ENCODE measurements around the gene BET1L.

BET1L gene

DNA sequence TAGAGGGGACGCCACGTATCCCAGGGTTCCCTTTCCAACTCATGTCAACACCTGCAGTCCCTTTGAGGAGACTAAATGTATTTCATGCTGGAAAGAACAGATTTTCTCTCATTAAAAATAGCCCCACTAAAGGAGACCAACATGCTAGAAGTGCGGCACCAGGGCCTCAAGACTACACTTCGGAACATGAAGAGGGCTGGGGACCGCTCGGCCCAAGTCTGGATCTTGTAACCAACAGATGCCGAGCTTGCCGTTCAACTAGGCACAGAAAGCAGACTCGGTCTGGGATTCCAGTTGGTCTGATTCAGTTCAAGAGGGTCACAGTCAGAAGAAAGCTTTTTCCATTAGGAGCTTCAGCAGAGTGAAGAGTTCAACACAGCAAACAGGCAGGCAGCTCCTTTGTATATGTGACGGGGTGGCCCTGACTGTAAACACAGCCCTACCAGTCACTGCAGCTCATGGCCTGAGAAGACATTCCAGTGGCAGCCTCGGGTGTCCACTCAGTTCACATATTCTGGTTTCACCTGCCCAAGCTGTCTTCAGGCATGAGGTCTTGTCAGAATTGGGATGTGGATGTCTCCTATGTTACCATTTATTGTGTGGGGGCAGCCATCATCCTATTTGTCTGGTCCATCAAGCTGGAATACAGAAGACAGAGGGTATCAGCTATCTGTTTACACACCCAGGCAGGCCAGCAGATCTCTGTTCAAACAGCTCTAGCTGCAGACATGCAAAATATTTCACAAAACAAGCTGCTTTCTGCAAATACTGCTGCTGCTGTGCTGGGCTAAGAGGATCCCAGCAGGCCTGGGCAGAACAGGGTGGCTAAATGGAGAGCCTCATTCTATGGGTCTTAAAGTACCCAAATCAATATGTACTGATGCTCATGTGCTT is 9.1 kb upstream of the BET1L start:
- H3K36me3 ChIP-seq (ENCODE audit: insufficient read depth, low read length), result peaks cover 50% of the 10 kb centered on the region
- H3K4me3 ChIP-seq (ENCODE audit: low read depth in 1 of 2, low read length in 2 of 2), result no peak overlapping the region
- no peak for DNase-seq
- ATAC-seq (ENCODE audit: insufficient read depth, low read depth), result peak; percentile 15; the same call in 1 of the 3 replicates
- peaks cover 7% of the 10 kb centered on the region; the same call in 1 of the 2 replicates for H3K4me1 ChIP-seq (ENCODE audit: insufficient read depth, low read length)
- no peak overlapping the region for H3K4me2 ChIP-seq (ENCODE audit: insufficient read depth, low read length)
- no peaks in the 10 kb centered on the region for H3K9me3 ChIP-seq (ENCODE audit: insufficient read depth, low read length, severe bottlenecking)
- peaks cover under 1% of the 10 kb centered on the region; the same call in 1 of the 2 replicates for H3K79me2 ChIP-seq (ENCODE audit: insufficient read depth, low read length)
- H2AFZ ChIP-seq (ENCODE audit: low read depth, low read length), result no peak overlapping the region
- H3K27ac ChIP-seq (ENCODE audit: low read length), result no peak overlapping the region
- H4K20me1 ChIP-seq (ENCODE audit: insufficient read depth, low read length), result peaks cover 27% of the 10 kb centered on the region
- no peak overlapping the region for H3K9ac ChIP-seq (ENCODE audit: low read depth, low read length)
- TF ChIP-seq EZH2 (IDR thresholded peaks at IDR 0.05; ENCODE audit: borderline replicate concordance, low read depth, low read length, severe bottlenecking), result no peak
- TF ChIP-seq, protein P1, sequence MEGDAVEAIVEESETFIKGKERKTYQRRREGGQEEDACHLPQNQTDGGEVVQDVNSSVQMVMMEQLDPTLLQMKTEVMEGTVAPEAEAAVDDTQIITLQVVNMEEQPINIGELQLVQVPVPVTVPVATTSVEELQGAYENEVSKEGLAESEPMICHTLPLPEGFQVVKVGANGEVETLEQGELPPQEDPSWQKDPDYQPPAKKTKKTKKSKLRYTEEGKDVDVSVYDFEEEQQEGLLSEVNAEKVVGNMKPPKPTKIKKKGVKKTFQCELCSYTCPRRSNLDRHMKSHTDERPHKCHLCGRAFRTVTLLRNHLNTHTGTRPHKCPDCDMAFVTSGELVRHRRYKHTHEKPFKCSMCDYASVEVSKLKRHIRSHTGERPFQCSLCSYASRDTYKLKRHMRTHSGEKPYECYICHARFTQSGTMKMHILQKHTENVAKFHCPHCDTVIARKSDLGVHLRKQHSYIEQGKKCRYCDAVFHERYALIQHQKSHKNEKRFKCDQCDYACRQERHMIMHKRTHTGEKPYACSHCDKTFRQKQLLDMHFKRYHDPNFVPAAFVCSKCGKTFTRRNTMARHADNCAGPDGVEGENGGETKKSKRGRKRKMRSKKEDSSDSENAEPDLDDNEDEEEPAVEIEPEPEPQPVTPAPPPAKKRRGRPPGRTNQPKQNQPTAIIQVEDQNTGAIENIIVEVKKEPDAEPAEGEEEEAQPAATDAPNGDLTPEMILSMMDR (IDR thresholded peaks at IDR 0.05; ENCODE audit: borderline replicate concordance, extremely low read depth, low read length, poor library complexity, severe bottlenecking), result no peak
- H3K27me3 ChIP-seq (ENCODE audit: insufficient read depth, low read length, poor library complexity), result no peaks in the 10 kb centered on the region

DNA sequence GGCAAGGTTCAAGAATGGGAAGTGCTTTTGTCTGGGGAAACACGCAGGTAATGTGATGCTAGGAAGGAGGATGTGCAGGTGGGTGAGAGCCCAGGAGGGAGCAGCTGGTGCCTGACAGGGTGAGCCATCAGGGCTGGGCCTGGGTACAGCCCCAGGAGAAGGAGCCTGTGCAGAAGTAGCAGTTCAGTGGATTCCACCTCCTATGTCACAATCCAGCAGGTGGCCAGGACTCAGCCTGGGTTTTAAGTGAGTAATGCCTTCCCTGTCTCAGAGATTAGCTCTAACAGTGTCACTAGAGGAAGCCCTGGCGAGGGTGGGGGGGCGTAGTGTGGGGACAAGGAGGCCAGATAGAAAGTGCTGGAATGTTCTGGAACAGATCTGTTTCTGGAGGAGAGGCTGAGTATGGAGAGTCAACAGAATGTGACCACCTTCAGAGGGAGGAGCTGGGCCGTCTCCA is 8.4 kb upstream of the BET1L start:
- no peaks in the 10 kb centered on the region for H3K9me3 ChIP-seq (ENCODE audit: insufficient read depth, low read length, severe bottlenecking)
- H3K9ac ChIP-seq (ENCODE audit: low read depth, low read length), result no peak overlapping the region
- H3K27ac ChIP-seq (ENCODE audit: low read length), result no peak overlapping the region
- H3K36me3 ChIP-seq (ENCODE audit: insufficient read depth, low read length), result peaks cover 58% of the 10 kb centered on the region
- H3K27me3 ChIP-seq (ENCODE audit: insufficient read depth, low read length, poor library complexity), result no peaks in the 10 kb centered on the region
- ATAC-seq (ENCODE audit: insufficient read depth, low read depth) (0 out of 3 replicates have a peak, but pooled peaks have one; percentile 8), DNase-seq (no peak)
- no peak overlapping the region for H3K4me2 ChIP-seq (ENCODE audit: insufficient read depth, low read length)
- peaks cover 34% of the 10 kb centered on the region for H4K20me1 ChIP-seq (ENCODE audit: insufficient read depth, low read length)
- TF ChIP-seq, protein P1 (IDR thresholded peaks at IDR 0.05; ENCODE audit: borderline replicate concordance, extremely low read depth, low read length, poor library complexity, severe bottlenecking), result no peak
- no peak for TF ChIP-seq EZH2 (IDR thresholded peaks at IDR 0.05; ENCODE audit: borderline replicate concordance, low read depth, low read length, severe bottlenecking)
- H3K79me2 ChIP-seq (ENCODE audit: insufficient read depth, low read length), result peaks cover 8% of the 10 kb centered on the region; the same call in 1 of the 2 replicates
- H3K4me1 ChIP-seq (ENCODE audit: insufficient read depth, low read length), result peaks cover 14% of the 10 kb centered on the region
- no peak overlapping the region for H2AFZ ChIP-seq (ENCODE audit: low read depth, low read length)
- no peak overlapping the region for H3K4me3 ChIP-seq (ENCODE audit: low read depth in 1 of 2, low read length in 2 of 2)

DNA sequence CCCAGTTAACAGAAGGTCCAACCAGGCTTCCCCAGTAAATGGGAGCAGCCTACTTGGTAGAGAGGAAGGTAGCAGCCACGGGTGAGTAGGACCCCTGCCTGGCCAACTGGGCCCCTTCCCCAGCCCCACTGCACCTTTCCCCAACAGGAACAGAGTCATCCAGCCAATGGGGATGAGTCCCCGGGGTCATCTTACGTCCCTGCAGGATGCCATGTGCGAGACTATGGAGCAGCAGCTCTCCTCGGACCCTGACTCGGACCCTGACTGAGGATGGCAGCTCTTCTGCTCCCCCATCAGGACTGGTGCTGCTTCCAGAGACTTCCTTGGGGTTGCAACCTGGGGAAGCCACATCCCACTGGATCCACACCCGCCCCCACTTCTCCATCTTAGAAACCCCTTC is 6.9 kb upstream of the BET1L start:
- DNase-seq (no peak), ATAC-seq (ENCODE audit: insufficient read depth, low read depth) (no peak)
- Histone ChIP-seq H3K4me1 (ENCODE audit: insufficient read depth, low read length) (peaks cover 29% of the 10 kb centered on the region), H3K36me3 (ENCODE audit: insufficient read depth, low read length) (peaks cover 73% of the 10 kb centered on the region), H3K27ac (ENCODE audit: low read length) (no peak overlapping the region), H2AFZ (ENCODE audit: low read depth, low read length) (no peak overlapping the region), H3K27me3 (ENCODE audit: insufficient read depth, low read length, poor library complexity) (no peaks in the 10 kb centered on the region), H3K9me3 (ENCODE audit: insufficient read depth, low read length, severe bottlenecking) (no peaks in the 10 kb centered on the region), H4K20me1 (ENCODE audit: insufficient read depth, low read length) (peaks cover 49% of the 10 kb centered on the region), H3K4me2 (ENCODE audit: insufficient read depth, low read length) (no peak overlapping the region), H3K79me2 (ENCODE audit: insufficient read depth, low read length) (peaks cover 23% of the 10 kb centered on the region), H3K4me3 (ENCODE audit: low read depth in 1 of 2, low read length in 2 of 2) (no peak overlapping the region), H3K9ac (ENCODE audit: low read depth, low read length) (no peak overlapping the region)
- TF ChIP-seq EZH2 (IDR thresholded peaks at IDR 0.05; ENCODE audit: borderline replicate concordance, low read depth, low read length, severe bottlenecking), result no peak

GRCh38 chr11:213111-213510 is 5.9 kb upstream of the BET1L start:
- H2AFZ ChIP-seq (ENCODE audit: low read depth, low read length), result no peak overlapping the region
- H3K4me3 ChIP-seq (ENCODE audit: low read depth in 1 of 2, low read length in 2 of 2), result no peak overlapping the region
- no peaks in the 10 kb centered on the region for H3K9me3 ChIP-seq (ENCODE audit: insufficient read depth, low read length, severe bottlenecking)
- no peak for TF ChIP-seq EZH2 (IDR thresholded peaks at IDR 0.05; ENCODE audit: borderline replicate concordance, low read depth, low read length, severe bottlenecking)
- TF ChIP-seq, protein P1 (IDR thresholded peaks at IDR 0.05; ENCODE audit: borderline replicate concordance, extremely low read depth, low read length, poor library complexity, severe bottlenecking), result no peak
- ATAC-seq (ENCODE audit: insufficient read depth, low read depth), result peak; percentile 9; the same call in 1 of the 3 replicates
- H3K4me2 ChIP-seq (ENCODE audit: insufficient read depth, low read length), result no peak overlapping the region
- H4K20me1 ChIP-seq (ENCODE audit: insufficient read depth, low read length), result peaks cover 51% of the 10 kb centered on the region
- H3K27ac ChIP-seq (ENCODE audit: low read length), result peak overlapping the region; percentile 29; the same call in 1 of the 2 replicates
- peaks cover 75% of the 10 kb centered on the region for H3K36me3 ChIP-seq (ENCODE audit: insufficient read depth, low read length)
- peaks cover 30% of the 10 kb centered on the region for H3K4me1 ChIP-seq (ENCODE audit: insufficient read depth, low read length)
- H3K27me3 ChIP-seq (ENCODE audit: insufficient read depth, low read length, poor library complexity), result no peaks in the 10 kb centered on the region
- H3K79me2 ChIP-seq (ENCODE audit: insufficient read depth, low read length), result peaks cover 32% of the 10 kb centered on the region
- no peak overlapping the region for H3K9ac ChIP-seq (ENCODE audit: low read depth, low read length)
- DNase-seq, result peak; percentile 47
